T follicular helper cell (primary cell): Measurements from ENCODE around the gene UROC1.

Experiments
- DNase-seq: peaks from one replicate; pipeline ENCODE4 v3.0.0-alpha.2; 2020; ENCODE audit warnings: low read depth

UROC1 gene

GRCh38 chr3:126478581-126479310 is 38.8 kb downstream of the UROC1 start:
- DNase-seq: no peak

DNA sequence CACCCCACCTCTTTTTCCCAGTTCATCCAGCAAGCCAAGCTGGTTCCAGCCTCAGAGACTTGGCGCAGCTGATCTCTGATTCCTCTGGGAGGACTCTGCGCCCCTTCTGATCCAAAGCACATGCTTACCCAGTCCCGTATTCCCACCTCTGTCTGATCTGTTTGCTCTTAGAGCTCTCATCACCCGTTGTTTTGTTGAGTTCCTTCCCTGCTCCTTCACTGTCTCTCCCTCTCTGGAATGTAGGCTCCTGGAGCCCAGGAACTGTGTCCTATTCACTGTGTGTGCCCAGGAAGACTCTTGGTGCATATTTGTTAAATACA is 40.6 kb downstream of the UROC1 start:
- DNase-seq: no peak

DNA sequence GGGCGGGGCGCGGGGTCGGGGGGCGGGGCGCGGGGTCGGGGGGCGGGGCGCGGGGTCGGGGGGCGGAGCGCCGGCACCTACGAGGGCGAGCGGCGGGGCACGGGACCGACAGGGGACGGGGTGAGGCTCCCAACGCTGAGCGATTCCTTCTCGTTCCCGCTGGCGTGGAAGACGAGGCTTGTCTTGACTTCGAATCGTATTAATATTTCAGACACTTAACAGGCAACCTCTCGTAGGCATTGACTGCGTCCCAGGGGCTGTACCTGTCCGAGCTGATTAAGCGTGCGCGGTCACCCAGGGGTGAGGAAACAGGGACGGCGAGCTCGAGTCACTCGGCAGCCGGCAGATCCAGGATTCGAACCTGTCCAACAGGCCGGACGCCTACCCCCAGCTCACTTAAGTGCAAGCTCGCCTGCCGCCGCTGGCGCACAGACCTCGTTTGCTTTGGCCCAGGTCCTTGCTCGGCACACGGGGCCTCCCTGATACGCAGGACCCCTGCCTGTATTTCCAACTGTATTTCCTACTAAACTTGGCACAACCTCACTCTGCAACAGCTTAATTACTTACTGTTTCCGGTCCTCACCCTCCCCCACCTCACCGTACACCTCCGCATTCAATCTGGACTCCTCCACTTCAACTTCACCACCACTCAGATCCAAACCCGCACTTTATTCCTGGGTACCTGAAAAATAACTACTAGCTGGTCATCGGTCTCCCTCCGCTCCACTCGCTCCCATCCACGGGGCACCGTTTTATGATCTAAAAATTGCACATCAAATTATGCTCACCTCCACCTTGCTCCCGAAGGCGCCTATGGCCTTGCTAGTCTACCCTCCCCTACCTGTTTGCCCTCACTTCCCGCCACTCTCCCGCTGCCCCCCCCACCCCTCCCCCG is 41.2 kb downstream of the UROC1 start:
- no peak for DNase-seq

- DNase-seq: peak; percentile 86
Measured at GRCh38 chr3:126475413-126476114, 42.0 kb downstream of the UROC1 start, which contains the start of gene ZXDC. ZXDC (minus strand) TSS chr3:126475891; CDS start chr3:126475865, 26 bp downstream.

GRCh38 chr3:126474498-126475412 is 42.8 kb downstream of the UROC1 start:
- DNase-seq: peak; percentile 9

DNA sequence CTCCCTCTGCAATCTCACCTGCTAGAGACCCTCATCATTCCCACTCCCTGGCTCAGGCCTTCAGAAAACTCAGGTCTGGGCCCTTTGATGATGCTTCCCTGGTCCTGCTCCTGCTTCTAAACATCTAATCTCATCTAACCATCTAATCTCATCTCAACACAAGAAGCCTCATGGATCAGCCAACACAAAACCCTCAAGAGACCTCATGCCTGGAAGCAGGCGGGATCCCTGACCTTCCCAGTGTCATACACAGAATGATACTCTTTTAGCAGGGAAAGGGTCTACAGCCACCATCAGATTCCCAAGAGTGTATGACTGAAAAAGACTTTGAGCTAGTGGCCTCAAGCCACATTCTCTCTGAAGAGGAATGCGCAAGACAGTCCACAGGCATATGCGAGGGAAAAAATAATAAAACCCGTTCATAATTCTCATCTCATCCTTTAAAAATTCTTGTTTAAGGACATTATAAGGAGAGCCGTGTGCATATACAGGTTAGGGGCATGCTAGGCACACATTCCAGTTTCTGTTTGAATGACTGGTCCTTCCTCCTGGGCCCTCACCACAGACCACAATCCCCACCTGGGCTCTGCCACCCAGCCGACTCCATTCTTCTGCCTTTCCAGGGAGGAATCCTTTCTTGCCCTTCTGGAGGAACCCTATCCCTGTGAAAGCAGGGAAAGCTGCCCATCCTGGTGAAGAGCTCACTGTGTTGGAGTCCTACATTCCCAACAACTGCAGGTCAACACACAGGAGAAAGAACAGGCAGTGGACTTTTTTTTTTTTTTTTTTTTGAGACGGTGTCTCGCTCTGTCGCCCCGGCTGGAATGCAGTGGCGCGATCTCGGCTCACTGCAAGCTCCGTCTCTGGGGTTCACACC is 44.0 kb downstream of the UROC1 start:
- DNase-seq: no peak

DNA sequence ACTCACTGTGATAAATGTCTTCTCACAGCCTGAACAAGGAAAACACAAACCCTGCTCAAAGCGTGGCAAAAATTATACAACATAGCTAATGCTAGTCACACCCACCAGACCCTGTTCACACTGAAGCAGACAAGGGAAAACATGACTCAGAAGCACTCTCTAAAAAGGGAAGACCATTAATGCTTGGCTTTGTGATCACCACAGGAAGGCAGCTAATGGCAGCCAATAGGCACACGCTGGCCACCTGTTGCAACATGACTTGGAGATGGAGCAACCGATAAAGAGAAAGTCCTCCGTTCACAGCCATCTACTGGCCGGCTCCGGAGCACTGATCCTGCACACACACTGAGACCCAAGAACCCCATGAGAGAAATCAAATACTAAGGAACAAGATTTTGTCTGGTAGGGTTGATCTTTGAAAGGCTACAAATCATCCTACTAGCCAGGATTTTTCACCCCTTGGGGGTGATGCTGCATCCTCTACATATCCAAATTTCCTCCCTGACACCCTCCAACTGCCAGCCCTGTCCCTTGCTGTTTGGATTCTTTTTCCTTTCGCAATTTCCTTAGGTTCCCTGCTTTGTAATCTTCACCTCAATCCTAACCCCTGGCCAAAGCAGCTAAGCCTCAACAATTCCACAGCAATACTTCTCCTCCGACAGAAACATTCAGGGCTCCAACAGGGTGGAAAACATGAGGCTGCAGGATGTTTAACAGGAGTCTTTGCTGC is 45.1 kb downstream of the UROC1 start:
- no peak for DNase-seq

- no peak for DNase-seq
Measured at GRCh38 chr3:126469479-126469878, 48.1 kb downstream of the UROC1 start.

DNA sequence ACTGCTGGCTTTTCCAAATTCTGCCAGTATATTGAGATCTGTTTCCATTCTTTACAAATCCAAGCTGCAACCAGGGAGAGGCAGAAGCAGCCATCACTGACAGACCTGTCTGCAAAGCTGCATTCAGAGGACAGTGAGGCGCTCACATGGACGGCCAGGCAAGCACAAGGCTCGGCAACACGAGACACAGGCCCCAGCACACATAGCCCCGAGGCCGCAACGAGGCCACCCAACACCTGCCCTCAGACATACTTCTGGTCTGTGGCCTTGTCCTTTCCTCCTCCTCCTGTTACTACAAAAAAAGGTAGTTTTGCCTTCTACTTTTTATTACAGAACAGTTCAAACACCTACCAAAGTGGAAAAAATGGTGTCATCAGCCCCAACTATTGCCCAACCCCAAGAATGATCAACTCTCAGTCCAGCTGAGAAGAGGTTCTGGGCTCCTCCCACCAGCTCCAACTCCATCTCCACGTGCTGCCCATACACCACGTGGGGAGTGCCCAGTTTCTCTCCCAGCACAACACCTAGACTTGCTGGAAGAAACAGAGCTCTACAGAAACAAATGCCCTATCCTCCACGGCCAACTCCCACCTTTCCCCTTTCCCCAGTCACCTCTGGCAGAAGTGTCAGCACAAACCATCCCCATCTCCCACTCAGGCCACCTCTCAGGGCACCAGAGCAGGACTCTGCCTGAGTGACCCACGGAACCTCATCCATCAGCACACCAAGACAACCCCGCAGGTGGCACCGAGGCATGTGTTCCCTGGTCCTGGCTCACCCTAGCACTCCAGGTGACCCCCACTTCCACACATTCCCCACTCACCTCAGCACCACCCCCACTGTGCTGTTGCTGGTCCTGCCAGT is 49.3 kb downstream of the UROC1 start:
- DNase-seq: no peak

DNA sequence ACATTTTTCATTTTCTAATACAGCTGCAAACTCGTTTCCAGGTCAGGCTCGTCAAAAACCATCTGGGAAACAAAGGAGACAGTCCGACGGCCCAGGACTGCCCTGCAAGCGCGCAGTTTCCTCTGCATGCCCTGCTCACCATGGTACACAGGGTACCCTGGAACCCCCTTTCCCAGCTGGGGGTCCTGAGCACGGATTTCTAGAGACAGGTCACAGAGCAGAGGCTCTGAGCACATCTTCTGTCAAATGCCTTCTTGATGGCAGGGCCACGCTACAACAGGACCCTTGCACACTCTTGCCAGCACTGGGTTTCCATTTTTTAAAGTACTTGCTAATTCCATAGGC is 50.0 kb downstream of the UROC1 start:
- no peak for DNase-seq

DNA sequence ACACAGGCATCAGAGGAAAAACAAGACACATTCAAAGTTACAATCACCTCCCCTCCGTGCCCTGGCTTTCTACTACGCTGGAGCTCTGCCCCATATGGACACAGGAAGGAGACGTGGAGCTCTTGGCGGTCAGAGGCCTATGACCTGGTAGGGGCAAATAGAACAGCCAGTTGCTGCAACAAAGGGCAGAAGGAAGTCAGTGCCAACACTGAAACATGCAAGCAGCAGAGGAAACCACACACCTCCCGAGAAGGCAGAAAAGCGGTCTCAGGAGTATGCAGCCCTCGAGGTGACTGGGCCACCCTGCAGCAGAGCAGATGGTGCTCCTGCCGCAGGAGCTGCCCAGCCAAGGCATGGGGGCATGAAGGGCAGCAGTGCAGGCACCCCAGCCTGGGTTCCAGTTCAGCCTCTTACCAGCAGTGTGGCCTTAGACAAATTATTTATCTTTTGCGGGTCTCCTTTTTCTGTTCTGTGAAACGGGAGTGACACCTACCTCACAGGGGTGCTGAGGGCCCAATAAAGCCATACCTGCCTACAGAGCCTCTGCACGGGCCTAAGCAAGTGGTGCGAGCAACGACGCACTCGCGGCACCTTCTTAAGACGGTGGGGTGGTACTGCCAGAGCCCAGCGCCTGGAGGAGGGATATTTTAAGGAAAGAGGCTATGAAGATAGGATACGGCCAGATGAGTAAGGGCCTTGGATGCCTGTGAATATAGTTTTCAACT is 50.5 kb downstream of the UROC1 start:
- no peak for DNase-seq

DNA sequence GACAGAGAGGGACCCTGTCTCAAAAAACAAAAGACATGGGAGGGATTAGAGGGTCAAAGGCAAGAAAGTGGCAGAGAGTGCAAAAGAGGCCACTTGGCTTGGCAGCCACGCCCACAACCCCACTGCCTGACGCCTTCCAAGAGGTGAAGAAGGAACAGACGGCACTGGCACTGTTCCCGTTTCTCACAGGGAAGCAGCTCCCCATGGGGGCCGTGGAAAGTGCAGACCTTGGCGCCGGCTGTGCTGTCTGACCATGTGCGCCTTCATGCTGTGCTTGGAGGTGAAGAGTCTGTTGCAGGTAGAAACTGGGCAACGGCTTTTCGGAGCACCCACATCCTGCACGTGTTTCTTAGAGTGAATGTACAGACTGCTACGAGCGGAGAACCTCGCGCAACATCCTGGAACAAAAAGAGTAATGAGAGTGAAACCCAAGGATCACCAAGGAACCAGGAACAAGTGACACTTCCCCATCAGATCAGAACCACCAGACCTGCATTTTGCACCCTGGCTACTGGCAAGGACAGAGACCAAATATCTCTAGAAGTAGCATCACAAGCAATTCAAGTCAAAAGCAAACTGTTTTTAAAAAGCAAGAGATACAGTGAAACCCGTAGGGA is 51.5 kb downstream of the UROC1 start:
- DNase-seq: no peak

DNA sequence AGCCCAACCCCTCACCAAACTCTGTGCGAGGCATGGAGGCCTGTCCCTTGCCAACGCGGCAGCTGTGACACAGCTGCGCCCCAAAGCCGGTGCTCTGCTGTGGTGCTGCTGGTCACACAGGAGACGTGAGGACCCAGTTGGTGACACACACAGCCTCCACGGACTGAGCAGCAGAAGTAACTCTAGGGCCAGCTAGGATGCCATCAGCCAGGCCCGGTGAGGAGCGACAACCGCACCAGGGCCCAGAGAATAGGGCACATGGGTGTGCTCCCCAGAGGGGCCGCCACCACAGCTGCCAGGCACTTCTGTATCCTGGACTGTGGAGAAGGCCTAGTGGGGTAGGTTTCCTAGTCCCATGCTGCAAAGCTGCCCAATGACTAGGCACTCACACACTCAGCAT is 52.6 kb downstream of the UROC1 start:
- DNase-seq: no peak

- DNase-seq: no peak
Measured at GRCh38 chr3:126464494-126464893, 53.1 kb downstream of the UROC1 start.

DNA sequence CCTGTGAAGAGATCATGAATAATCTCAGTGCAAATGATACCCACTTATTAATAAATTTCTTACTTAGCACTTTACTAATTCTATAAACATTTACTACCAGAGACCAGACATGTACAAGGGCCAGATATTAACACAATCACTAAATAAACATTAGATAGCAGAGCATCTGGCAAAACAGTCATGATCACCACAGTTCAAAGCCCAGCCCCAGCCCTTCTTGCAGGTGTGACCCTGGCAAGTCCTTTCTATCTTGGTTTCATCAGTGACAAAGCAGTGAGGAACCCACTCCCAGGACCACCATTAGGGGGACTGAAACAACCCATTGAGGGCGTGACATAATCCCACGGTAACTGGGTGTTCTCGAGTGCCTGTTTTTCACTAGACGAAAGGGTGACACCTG is 53.5 kb downstream of the UROC1 start:
- no peak for DNase-seq

- DNase-seq: no peak
Measured at GRCh38 chr3:126463521-126463920, 54.1 kb downstream of the UROC1 start.

GRCh38 chr3:126461450-126462070 is 56.0 kb downstream of the UROC1 start:
- DNase-seq: no peak
